ENCODE data around the gene CFAP45.

Gene CFAP45

DNA sequence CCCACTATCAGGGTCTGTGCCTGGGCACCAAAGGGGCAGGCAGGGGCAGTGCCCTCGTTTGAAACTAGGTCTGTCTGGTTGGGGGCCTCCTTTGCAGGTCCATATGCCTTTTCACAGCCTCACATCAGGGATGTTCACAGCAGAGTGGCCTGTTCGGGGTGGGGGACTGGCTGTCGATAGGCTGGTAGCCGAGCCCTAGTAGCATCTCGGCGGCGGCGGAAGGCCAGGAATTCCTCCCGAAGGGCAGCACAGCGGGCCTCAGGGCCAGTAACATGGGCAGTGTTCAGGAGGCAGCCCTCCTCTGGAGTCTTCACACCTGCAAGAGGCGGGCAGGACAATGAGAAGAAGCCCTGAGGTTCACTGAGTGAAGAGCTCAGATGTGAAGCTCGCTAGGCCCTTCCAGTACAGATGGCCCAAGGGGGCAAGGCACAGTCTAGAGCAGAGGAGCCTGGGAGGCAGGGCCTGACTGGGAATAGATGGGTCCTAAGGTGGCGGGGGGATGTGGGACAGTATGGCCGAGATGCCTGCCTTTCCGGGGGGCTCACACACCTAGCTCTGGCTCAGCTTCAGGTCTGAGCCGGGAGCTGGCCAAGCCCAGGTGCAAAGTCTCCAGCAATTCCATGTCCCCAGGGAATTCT is 27.4 kb upstream of the CFAP45 start:
- no peaks in the 10 kb centered on the region for H3K27me3 ChIP-seq (ENCODE audit: insufficient read depth, insufficient read length)
- H3K4me1 ChIP-seq (ENCODE audit: insufficient read depth, insufficient read length), result peaks cover 12% of the 10 kb centered on the region
- DNase-seq (ENCODE audit: low read depth, low spot score), result no peak
- no peak overlapping the region for H3K9ac ChIP-seq (ENCODE audit: insufficient read length, low read depth)
- no peak for TF ChIP-seq SUZ12 (IDR thresholded peaks at IDR 0.05; ENCODE audit: extremely low read depth, insufficient read depth, insufficient read length)
- TF ChIP-seq ZNF274 (IDR thresholded peaks at IDR 0.05; ENCODE audit: low read depth, low read length), result no peak
- no peak for TF ChIP-seq YY1 (IDR thresholded peaks at IDR 0.05; ENCODE audit: insufficient read depth, insufficient read length)
- no peaks in the 10 kb centered on the region for H3K9me3 ChIP-seq (ENCODE audit: insufficient read depth, low read length)
- peaks cover 83% of the 10 kb centered on the region for H3K36me3 ChIP-seq (ENCODE audit: insufficient read depth, insufficient read length, low read length)
- H3K4me3 ChIP-seq (ENCODE audit: insufficient read length, low read depth), result no peak overlapping the region

DNA sequence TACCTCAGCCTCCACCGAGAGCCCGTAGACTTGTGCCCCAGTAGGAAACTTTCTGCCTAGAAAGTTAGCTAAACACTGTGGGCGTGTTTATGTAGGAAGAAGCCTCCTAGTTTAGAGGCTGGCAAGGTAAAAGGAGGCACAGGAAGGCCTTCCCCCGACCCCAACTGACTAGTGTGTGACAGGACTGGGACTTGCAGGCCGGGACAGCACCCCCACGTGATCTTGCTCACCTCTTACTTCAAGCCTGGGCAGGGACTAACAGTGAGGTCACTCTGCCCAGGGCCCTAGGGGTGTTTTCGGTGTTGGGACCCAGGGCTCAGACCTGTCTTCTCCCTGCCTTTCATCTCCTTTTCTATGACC is 25.7 kb upstream of the CFAP45 start:
- H3K9ac ChIP-seq (ENCODE audit: insufficient read length, low read depth), result peak overlapping the region; percentile 99
- no peak for TF ChIP-seq YY1 (IDR thresholded peaks at IDR 0.05; ENCODE audit: insufficient read depth, insufficient read length)
- TF ChIP-seq SUZ12 (IDR thresholded peaks at IDR 0.05; ENCODE audit: extremely low read depth, insufficient read depth, insufficient read length), result no peak
- TF ChIP-seq ZNF274 (IDR thresholded peaks at IDR 0.05; ENCODE audit: low read depth, low read length), result no peak
- H3K27me3 ChIP-seq (ENCODE audit: insufficient read depth, insufficient read length), result no peaks in the 10 kb centered on the region
- peak overlapping the region; percentile 97 for H3K4me3 ChIP-seq (ENCODE audit: insufficient read length, low read depth)
- H3K9me3 ChIP-seq (ENCODE audit: insufficient read depth, low read length), result no peaks in the 10 kb centered on the region
- peaks cover 84% of the 10 kb centered on the region for H3K36me3 ChIP-seq (ENCODE audit: insufficient read depth, insufficient read length, low read length)
- DNase-seq (ENCODE audit: low read depth, low spot score), result no peak
- peaks cover 19% of the 10 kb centered on the region for H3K4me1 ChIP-seq (ENCODE audit: insufficient read depth, insufficient read length)

DNA sequence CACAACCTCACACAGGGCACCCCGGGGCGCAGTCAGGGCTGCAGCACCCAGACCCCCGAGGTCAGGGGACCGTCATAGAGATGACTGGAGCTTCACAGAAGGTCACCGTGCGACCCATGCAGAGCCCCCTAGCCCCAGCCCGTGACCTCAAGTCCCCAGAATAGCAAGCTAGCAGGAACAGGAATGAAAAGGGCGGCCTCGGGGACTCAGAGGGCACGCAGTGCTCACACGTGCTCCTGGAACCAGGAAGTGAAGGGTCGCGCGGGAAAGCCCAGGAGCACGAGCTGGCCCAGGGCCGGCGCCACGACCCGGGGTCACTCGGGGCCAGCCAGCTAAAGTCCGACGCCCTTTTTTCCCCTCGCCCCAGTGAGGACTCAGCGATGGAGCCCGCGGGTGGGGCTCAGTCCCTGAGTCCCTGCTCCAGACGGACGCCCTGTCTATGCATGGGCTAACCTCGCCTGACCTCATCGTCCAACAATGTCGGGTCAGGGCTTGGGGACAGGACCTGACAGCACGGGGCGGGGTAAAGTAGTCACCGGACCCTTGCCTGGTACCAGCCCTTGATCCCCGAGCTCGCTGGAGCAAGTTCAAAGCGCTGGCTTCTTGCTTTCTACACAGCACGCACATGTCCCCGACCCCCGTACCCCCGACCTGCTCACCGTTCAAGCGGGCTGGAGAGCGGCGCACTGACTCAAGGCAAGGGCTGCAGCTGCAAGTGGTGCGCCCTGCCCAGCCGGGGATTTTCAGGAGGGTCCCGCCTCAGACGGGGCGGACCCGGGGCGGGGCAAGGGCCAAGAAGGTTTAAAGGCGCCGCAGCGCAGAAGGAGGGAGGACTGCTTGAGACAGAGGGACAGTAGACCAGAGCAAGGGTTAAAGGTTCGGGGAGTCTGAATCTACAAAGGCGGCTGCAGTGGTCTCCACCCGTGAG is 25.1 kb upstream of the CFAP45 start, which contains the start of gene TAGLN2:
Gene TAGLN2, minus strand, starts transcription at position 717 of the 928 bp plus-strand sequence. CDS start 4,998 bp downstream, outside the sequence.
- H3K36me3 ChIP-seq (ENCODE audit: insufficient read depth, insufficient read length, low read length), result peaks cover 84% of the 10 kb centered on the region
- H3K9ac ChIP-seq (ENCODE audit: insufficient read length, low read depth), result peak within 1 kb of the TSS; percentile 99
- DNase-seq (ENCODE audit: low read depth, low spot score), result peak; percentile 95
- peaks cover 25% of the 10 kb centered on the region for H3K4me1 ChIP-seq (ENCODE audit: insufficient read depth, insufficient read length)
- H3K9me3 ChIP-seq (ENCODE audit: insufficient read depth, low read length), result no peaks in the 10 kb centered on the region
- no peak for TF ChIP-seq SUZ12 (IDR thresholded peaks at IDR 0.05; ENCODE audit: extremely low read depth, insufficient read depth, insufficient read length)
- no peak for TF ChIP-seq YY1 (IDR thresholded peaks at IDR 0.05; ENCODE audit: insufficient read depth, insufficient read length)
- TF ChIP-seq ZNF274 (IDR thresholded peaks at IDR 0.05; ENCODE audit: low read depth, low read length), result no peak
- H3K27me3 ChIP-seq (ENCODE audit: insufficient read depth, insufficient read length), result no peaks in the 10 kb centered on the region
- H3K4me3 ChIP-seq (ENCODE audit: insufficient read length, low read depth), result peak within 1 kb of the TSS; percentile 97

DNA sequence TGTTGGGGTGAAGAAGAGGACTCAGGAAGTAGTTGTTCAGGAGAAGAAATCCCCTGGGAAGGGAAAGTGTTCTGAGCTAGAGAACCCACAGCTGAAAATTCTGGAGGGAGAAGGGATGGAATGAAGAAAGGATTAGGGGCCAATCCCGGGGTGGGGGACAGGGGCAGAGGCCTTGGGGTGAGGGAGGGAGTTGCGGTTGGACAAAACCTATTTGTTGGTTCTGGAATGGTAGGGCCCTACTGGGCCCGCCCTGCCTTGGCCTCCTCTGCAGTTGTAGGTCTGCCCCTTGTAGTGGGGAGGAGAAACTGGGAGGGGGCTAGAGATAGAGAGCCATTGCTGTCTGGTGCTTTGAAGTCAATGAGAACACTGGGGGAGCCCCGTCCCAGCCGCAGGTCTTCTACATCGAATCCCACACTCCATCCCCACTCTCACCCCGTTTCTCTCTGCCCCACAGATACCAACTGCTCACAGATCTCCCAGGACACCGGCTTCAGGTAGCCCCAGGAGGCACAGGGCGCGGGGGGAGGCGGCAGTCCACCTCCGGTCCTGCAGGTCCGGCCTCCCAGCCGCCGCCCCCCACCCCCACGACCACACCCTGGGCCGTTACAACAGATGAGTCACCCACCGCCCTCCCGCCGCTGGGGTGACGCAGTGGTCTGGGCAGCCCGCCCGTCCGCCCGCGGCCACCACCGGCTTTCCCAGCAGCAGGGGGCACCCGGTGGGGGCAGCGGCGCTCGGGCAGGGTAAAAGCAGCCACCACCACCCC is 24.2 kb upstream of the CFAP45 start:
- peaks cover 84% of the 10 kb centered on the region for H3K36me3 ChIP-seq (ENCODE audit: insufficient read depth, insufficient read length, low read length)
- H3K9me3 ChIP-seq (ENCODE audit: insufficient read depth, low read length), result no peaks in the 10 kb centered on the region
- peaks cover 33% of the 10 kb centered on the region for H3K4me1 ChIP-seq (ENCODE audit: insufficient read depth, insufficient read length)
- H3K9ac ChIP-seq (ENCODE audit: insufficient read length, low read depth), result peak overlapping the region; percentile 99
- peak overlapping the region; percentile 97 for H3K4me3 ChIP-seq (ENCODE audit: insufficient read length, low read depth)
- no peak for DNase-seq (ENCODE audit: low read depth, low spot score)
- no peaks in the 10 kb centered on the region for H3K27me3 ChIP-seq (ENCODE audit: insufficient read depth, insufficient read length)
- no peak for TF ChIP-seq SUZ12 (IDR thresholded peaks at IDR 0.05; ENCODE audit: extremely low read depth, insufficient read depth, insufficient read length)
- no peak for TF ChIP-seq YY1 (IDR thresholded peaks at IDR 0.05; ENCODE audit: insufficient read depth, insufficient read length)

DNA sequence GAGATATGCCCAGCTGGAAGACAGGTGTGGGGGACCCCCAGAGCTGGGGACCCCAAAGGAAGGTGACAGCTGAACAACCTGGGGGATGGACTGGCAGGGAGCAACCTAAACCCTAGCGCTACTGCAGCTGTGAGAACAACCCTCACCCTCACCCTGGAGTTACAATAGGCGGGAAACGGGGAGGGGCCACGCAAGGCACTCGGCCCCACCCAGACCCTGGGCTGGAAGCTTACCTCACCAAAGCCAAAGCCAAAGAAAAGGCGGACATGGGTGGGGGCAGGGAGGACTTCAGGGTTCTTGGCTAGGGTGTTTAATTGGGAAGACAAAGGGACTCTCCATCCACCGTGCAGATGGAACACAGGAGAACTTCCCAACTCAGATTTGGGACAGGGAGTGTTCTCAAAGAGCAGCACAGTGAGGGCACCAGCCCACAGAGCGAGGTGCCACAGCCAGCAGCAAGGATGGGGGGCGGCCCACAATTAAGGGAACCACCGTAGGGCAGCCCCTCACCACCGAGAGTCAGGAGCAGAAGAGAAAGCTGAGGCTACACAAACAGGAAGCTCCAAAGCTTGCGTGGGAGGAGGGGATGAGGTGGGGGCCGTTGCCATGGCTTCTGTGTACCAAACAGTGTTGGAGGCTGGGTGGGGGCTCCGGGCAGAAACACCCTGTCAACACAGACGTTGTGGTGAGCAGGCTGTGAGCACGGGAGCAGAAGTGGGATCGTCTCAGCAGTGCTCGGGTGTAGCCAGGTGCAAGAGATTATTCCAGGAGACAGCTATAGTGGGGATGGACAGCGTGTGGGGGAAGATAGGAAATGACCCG is 23.4 kb upstream of the CFAP45 start:
- H3K9ac ChIP-seq (ENCODE audit: insufficient read length, low read depth), result peak overlapping the region; percentile 99
- H3K27me3 ChIP-seq (ENCODE audit: insufficient read depth, insufficient read length), result no peaks in the 10 kb centered on the region
- DNase-seq (ENCODE audit: low read depth, low spot score), result peak; percentile 91
- H3K9me3 ChIP-seq (ENCODE audit: insufficient read depth, low read length), result no peaks in the 10 kb centered on the region
- H3K4me1 ChIP-seq (ENCODE audit: insufficient read depth, insufficient read length), result peaks cover 37% of the 10 kb centered on the region
- H3K4me3 ChIP-seq (ENCODE audit: insufficient read length, low read depth), result peak overlapping the region; percentile 97
- TF ChIP-seq ZNF274 (IDR thresholded peaks at IDR 0.05; ENCODE audit: low read depth, low read length), result no peak
- TF ChIP-seq SUZ12 (IDR thresholded peaks at IDR 0.05; ENCODE audit: extremely low read depth, insufficient read depth, insufficient read length), result no peak
- TF ChIP-seq YY1 (IDR thresholded peaks at IDR 0.05; ENCODE audit: insufficient read depth, insufficient read length), result no peak
- peaks cover 86% of the 10 kb centered on the region for H3K36me3 ChIP-seq (ENCODE audit: insufficient read depth, insufficient read length, low read length)

DNA sequence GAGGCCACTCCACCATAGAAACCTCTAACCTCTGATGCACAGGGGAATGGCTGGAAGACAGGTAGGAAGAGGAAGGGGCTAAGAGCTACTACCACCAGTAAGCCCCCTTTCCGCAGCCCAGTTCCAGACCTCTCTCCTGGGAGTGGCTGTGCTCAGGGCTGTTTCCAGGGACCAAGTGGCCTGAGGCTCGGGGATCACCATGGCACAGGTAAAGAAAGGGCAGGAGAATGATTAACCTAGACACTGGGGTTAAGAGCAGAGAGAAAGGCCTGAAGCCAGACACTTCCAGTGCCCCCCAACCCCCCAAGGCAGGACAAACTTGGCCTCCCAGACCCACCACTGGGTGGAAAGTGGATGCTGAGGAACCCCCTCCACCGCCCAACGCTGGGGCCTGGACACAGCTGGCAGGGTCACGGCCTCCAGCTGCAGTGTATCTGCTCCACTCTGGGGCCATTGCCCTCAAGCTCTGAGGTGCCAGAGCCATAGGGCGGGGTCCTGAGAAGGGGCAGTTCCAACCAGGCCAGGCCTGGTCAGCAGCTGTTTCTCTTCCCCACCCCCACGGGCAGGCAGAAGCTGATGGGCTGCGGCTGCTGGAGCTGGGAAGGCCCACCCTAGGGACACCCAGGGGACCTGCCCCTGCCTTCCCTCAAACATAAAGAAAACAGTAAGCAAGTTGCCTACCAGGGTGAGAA is 22.7 kb upstream of the CFAP45 start:
- Histone ChIP-seq H3K4me3 (ENCODE audit: insufficient read length, low read depth) (peak overlapping the region; percentile 97), H3K9ac (ENCODE audit: insufficient read length, low read depth) (peak overlapping the region; percentile 99), H3K36me3 (ENCODE audit: insufficient read depth, insufficient read length, low read length) (peaks cover 86% of the 10 kb centered on the region), H3K27me3 (ENCODE audit: insufficient read depth, insufficient read length) (no peaks in the 10 kb centered on the region), H3K9me3 (ENCODE audit: insufficient read depth, low read length) (no peaks in the 10 kb centered on the region), H3K4me1 (ENCODE audit: insufficient read depth, insufficient read length) (peaks cover 41% of the 10 kb centered on the region)
- TF ChIP-seq SUZ12 (IDR thresholded peaks at IDR 0.05; ENCODE audit: extremely low read depth, insufficient read depth, insufficient read length) (no peak), ZNF274 (IDR thresholded peaks at IDR 0.05; ENCODE audit: low read depth, low read length) (no peak), YY1 (IDR thresholded peaks at IDR 0.05; ENCODE audit: insufficient read depth, insufficient read length) (no peak)
- no peak for DNase-seq (ENCODE audit: low read depth, low spot score)
